GM19463 (cell line): ENCODE measurements around the gene NUP214.

Experiments
- ATAC-seq: cut with Tn5 transposase; IDR thresholded peaks from one replicate; pipeline ENCODE4 v1.9.1; 2021; ENCODE audit warnings: mild to moderate bottlenecking, moderate library complexity; ENCODE audit not compliant: unreplicated experiment

Gene NUP214

GRCh38 chr9:131274674-131275331 is 149.4 kb downstream of the NUP214 start:
- ATAC-seq, result no peak

- ATAC-seq, result peak; percentile 28
These were observed 150.1 kb downstream of the NUP214 start for GRCh38 chr9:131275332-131276093.

- no peak for ATAC-seq
These were observed 150.9 kb downstream of the NUP214 start, which contains the start of gene FAM78A for GRCh38 chr9:131276094-131276888. Gene FAM78A (minus strand): TSS chr9:131276510. CDS start chr9:131276179, 331 bp downstream.

DNA sequence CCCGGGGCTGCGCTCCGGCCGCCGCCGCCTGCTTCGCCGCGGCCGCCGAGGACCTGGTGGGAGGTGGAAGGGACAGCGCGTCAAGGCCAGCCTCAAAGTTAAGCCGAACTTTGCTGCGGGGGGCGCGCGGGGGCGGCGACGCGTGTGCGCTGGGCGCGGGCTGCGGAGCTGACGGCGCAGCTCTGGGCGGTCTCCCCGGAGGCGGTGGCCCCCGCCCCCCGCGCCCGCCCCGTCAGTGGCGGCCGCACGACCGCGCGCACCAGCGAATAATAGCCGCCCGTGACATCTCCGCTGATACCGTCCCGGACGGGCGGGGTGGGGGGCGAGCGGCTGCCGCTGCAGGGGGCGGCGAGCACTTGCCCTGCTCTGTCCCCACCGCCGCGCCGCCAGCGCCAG is 151.5 kb downstream of the NUP214 start:
- no peak for ATAC-seq

DNA sequence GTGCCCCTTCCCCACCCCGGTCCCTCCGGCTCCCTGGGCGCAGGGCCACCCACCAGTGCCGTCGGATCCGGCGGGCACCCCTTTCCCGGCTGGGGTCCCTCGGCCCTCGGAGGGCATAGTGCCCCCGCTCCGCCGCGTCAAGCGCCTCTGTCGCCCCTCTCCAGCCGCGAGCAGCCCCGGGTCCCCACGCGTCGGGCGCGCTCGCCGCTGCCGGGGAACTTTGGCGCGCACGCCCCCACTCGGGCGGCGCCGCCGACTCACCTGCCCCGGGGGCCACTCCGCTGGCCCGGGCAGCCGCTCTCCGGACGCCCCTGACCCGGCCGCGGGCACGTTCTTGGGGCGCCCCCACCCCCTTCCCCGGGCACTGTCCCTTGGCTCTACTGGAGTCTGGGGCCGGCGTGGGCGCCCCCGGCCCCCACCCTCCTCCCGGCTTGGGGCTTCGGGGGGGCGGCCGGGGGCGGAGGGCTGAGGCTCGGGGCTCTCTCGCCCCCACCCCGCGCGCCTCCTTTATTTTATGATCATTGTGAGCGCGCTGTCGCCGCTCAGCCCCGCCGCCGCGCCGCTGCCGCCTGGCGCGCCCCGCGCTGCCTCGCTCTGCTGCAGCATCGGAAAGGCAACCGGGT is 152.0 kb downstream of the NUP214 start:
- peak; percentile 8 for ATAC-seq

DNA sequence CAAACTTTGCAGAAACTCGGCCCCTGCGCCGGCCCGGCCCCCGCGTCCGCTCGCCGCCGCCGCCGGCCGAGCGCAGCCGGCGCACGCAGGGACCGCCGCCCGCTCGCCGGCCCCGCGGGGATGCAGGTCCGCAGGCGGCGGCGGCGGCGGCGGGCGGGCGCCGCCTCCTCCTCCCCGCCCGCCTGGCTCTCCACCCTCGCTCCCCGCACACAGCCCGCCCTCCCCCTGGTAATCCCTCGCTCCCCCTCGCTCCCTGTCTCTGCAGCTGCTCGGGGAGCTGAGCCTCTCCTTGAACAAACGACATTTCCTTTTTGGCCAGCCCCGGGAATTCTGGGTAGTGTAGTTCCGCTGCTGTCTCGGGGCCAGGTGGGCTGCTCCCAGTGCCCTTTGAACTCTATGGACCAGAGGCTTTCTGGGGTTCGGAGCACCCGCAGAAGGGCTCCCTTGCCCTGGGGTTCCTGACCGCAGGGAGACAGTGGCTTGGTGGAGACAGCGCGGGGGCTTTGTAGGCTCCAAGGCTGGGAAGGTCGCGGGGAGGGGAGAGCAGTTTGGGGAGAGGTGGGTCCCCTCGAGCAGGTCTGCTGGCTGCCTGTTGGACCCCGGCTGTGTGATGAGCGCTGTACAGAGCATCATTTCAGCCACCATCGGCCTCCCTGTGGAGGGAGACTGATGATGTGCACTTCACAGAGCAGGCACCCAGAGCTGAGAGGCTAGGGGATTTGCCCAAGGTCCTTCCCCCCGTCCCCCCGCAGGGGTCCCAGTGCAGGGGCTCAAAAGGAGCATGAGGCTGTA is 152.7 kb downstream of the NUP214 start:
- peak; percentile 23 for ATAC-seq

- ATAC-seq, result no peak
These were observed 153.3 kb downstream of the NUP214 start for GRCh38 chr9:131278702-131279111.

GRCh38 chr9:131279196-131279862 is 153.9 kb downstream of the NUP214 start:
- no peak for ATAC-seq

DNA sequence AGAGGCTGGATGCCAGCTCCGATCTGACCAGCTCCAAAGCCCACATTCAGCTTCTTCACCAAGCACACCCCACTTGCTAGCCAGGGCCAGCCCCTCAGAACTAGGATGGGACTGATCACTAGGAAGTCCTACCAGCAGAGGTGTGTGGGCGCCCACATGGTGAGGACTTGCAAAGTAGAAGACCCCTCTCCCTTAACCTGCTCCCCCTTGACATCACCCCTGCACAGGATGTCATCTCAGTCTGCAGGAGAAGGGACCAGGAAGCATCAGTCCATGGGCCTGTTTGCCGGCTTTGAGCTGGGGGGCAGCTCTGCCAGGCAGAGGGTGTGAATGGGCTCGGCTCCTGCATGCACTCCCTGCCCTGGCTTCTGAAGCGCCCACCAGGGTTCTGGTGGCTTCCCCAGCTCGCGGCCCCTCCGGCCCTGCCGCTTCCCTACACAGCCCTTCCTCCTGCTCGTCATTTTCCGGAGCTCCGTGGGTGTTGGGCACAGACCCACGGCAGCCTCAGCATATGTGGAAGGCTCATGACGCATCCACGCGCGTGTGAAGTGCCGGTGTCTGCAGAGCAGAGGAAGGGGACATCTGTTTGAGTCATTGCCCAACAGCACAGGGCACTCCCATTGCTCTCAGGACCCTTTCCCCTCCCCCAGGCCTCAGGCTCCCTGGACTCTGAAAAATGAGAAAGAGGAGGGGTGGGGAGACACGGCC is 154.6 kb downstream of the NUP214 start:
- no peak for ATAC-seq

DNA sequence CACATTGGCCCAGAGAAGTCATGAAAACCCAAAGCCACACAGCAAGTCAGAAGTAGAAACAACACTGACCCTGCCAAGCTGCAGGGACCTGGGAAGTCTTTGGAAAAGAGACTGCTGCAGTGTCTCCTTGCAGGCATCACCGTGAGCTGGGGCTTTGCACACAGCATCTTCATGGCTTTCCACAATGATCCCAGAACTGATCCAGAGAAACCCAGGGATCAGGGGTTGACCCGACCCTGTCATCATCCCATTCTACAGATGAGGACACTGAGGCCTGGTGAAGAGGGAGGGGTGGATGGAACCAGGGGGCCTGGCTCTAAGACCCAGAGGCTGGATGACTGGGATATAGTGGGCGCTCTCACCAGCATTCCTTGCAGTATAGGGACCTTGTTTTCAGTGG is 155.3 kb downstream of the NUP214 start:
- ATAC-seq, result no peak

DNA sequence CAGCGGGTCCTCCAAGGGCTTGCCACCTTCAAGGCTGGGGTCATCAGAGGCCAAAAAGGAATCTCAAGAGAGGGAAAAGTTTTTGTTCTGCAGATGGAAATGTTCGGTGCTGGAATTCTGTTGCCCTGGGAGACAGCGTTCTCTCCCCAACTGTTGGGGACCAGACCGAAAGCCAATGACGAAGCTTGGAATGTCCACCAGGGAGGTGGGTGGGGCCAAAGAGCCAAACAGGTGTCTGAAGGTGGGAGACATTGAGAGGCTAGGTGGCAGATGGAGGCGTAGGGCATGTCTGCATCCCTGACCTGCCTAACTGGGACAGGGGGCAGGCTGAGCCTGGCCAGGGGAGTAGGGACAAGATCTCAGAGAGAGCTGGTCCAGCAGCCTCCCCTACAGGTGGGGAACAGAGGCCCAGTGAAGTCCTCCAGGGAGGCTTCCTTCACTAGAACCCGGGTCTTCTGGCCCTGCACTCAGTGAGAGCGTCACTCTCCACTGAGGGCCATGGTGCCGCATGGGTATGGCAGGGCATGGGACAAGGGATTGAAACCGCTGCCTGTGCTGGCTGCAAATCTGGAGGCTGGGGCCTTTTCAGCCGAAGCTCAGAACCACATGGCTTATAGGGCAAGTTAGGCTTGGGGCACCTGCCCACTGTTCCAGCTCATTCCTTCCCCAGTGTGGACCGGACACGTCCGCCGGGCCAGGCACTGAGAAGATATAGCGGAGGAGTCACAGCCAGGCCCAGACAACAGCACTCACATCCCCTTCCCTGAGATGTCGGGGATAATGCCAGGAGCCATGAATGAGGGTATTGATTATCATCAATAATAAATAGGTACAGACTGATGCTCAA is 156.0 kb downstream of the NUP214 start:
- ATAC-seq, result no peak

- ATAC-seq, result no peak
These were observed 156.8 kb downstream of the NUP214 start for GRCh38 chr9:131282175-131282574.

DNA sequence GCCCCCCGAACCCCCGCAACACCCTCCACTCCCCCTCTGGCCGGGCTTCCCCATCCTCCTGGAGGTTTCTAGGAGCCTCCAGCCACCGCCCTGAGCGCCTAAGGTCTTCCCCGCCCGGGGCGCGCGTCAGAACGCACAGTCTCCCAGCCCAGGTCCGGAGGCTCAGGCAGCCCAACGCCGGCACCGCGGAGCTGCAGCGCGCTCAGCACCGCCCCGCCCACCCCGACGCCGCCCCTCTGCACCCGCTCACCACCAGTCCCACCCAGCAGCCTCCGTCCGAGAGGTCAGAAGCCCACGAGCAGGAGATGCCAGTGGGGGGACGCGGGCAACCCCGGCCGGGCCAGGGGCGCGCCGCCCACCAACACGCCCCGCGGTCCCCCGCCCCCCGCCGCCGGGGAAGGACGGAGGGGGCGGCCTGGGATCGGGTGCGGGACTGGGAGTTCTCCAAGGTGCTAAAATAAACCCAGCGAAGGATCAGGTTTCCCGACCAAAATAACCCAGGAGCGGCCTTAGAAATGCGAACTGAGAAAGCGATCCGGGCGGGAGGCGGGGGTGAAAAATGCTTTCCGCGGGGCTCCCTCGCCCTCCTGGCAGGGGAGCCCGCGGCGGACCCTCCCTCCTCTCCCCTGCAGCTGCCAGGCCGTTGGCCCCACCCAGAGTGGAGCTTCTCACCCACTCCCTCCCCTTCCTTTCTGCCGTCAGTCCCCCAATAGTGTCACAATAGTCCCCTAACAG is 157.5 kb downstream of the NUP214 start:
- ATAC-seq, result no peak
